Left ventricle myocardium inferior (tissue), 1 donor: Measurements from ENCODE around the gene FAM180B. TPM values are rescaled to one million over a fixed set of nuclear protein-coding genes. Genes with fewer than 3 reads are reported as not detected.

Source experiments
- DNase-seq: peaks from one replicate; pipeline ENCODE4 v3.0.0-alpha.2; 2020
- H3K27ac ChIP-seq: fragments of 200-600 bp; replicated peaks from 2 replicates; pipeline ENCODE4 v1.8.0; 2021
- H3K27me3 ChIP-seq: fragments of 200-600 bp; 2 replicates; pipeline ENCODE4 v1.8.0; 2021; ENCODE audit warnings: low read depth
- H3K36me3 ChIP-seq: fragments of 200-600 bp; 2 replicates; pipeline ENCODE4 v1.8.0; 2021
- H3K4me1 ChIP-seq: fragments of 200-600 bp; 2 replicates; pipeline ENCODE4 v1.8.0; 2021
- H3K4me3 ChIP-seq: fragments of 200-600 bp; 2 replicates; pipeline ENCODE4 v1.8.0; 2021; ENCODE audit warnings: mild to moderate bottlenecking, moderate library complexity
- H3K9me3 ChIP-seq: fragments of 200-600 bp; replicated peaks from 2 replicates; pipeline ENCODE4 v1.8.0; 2021
- intact Hi-C: fragments of 100-400 bp; cut with micrococcal nuclease; formaldehyde crosslinking; loops from one replicate; pipeline ENCODE4 v1.11.0; 2022
- total RNA-seq: library from RNA; stranded (reverse); fragmentation: NEBNext Ultra II Directional; extraction: Animal tissue kit (Norgen Biotek cat#: 25700); gene quantifications from one replicate; pipeline ENCODE4 v1.2.1, GENCODE V29; 2021
- TF ChIP-seq, protein P1 (sequence below): fragments of 200-600 bp; IDR thresholded peaks from 2 replicates; pipeline ENCODE4 v1.8.0; 2021; ENCODE audit warnings: antibody characterized with exemption, mild to moderate bottlenecking, borderline replicate concordance
- donor health status: DM: no; HTN: yes; CAD: no; lungs with severe emphysema.

The FAM180B gene
- total RNA-seq, 1 donor from 2014 or later, result 0.22 TPM

- no peaks in the 10 kb centered on the region for H3K27me3 ChIP-seq
- peak overlapping the region; percentile 62 for H3K27ac ChIP-seq
- H3K36me3 ChIP-seq, result peaks cover 57% of the 10 kb centered on the region
Observed at GRCh38 chr11:47571895-47572294, 14.6 kb upstream of the FAM180B start.

DNA sequence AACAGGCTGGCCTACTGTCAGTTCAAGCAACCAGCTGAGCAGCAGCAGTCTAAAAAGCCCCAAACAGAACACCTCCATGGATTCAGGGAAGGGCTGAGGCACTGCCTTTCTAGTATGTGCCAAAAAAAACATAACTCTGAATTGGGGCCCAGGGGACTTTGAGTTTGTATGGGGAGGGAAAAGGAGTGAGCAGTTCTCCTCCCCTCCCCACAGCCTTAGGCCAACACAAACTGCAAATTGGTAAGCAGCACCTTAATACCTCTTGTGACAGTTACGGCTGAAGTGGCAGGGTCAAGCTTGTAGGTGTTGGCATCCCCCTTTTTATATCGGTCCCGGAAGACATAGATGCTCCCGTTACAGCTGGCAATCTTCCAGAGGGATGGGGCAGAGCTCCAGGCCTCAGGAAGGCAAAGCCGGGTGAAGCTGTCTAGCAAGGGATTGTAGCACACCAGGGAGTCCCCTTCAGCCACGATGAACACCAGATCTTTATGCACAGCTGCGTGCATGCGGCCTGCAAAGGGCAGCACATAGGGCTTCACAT, 13.7 kb upstream of the FAM180B start:
- Histone ChIP-seq H3K4me1 (peaks cover 44% of the 10 kb centered on the region), H3K36me3 (peaks cover 65% of the 10 kb centered on the region), H3K27me3 (no peaks in the 10 kb centered on the region), H3K9me3 (no peaks in the 10 kb centered on the region), H3K27ac (peak overlapping the region; percentile 62), H3K4me3 (no peak overlapping the region)
- intact Hi-C loops, result no loop called here
- TF ChIP-seq, protein P1, sequence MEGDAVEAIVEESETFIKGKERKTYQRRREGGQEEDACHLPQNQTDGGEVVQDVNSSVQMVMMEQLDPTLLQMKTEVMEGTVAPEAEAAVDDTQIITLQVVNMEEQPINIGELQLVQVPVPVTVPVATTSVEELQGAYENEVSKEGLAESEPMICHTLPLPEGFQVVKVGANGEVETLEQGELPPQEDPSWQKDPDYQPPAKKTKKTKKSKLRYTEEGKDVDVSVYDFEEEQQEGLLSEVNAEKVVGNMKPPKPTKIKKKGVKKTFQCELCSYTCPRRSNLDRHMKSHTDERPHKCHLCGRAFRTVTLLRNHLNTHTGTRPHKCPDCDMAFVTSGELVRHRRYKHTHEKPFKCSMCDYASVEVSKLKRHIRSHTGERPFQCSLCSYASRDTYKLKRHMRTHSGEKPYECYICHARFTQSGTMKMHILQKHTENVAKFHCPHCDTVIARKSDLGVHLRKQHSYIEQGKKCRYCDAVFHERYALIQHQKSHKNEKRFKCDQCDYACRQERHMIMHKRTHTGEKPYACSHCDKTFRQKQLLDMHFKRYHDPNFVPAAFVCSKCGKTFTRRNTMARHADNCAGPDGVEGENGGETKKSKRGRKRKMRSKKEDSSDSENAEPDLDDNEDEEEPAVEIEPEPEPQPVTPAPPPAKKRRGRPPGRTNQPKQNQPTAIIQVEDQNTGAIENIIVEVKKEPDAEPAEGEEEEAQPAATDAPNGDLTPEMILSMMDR, result no peak
- no peak for DNase-seq

More at GRCh38 chr11:47571895-47572294, 14.6 kb upstream of the FAM180B start:
- TF ChIP-seq, protein P1, result no peak
- DNase-seq, result no peak
- Histone ChIP-seq H3K9me3 (no peaks in the 10 kb centered on the region), H3K4me3 (no peak overlapping the region), H3K4me1 (peaks cover 36% of the 10 kb centered on the region)
- intact Hi-C loops, result no loop called here

- Histone ChIP-seq H3K4me3 (no peak overlapping the region), H3K9me3 (no peaks in the 10 kb centered on the region), H3K36me3 (peaks cover 65% of the 10 kb centered on the region), H3K27me3 (no peaks in the 10 kb centered on the region), H3K4me1 (peaks cover 50% of the 10 kb centered on the region), H3K27ac (peak overlapping the region; percentile 62)
- DNase-seq, result peak; percentile 51
- TF ChIP-seq, protein P1, result no peak
- intact Hi-C loops, result no loop called here
Observed at GRCh38 chr11:47573321-47573720, 13.2 kb upstream of the FAM180B start.

GRCh38 chr11:47577460-47578041, 8.9 kb upstream of the FAM180B start:
- DNase-seq, result no peak
- H3K4me3 ChIP-seq, result peak overlapping the region; percentile 100
- peaks cover 67% of the 10 kb centered on the region for H3K36me3 ChIP-seq
- H3K27me3 ChIP-seq, result no peaks in the 10 kb centered on the region
- H3K9me3 ChIP-seq, result no peaks in the 10 kb centered on the region
- TF ChIP-seq, protein P1, result no peak
- intact Hi-C loops, result no loop called here
- H3K27ac ChIP-seq, result no peak overlapping the region
- H3K4me1 ChIP-seq, result peaks cover 59% of the 10 kb centered on the region

- TF ChIP-seq, protein P1, result no peak
- Histone ChIP-seq H3K27ac (peak within 1 kb of the TSS; percentile 96), H3K27me3 (no peaks in the 10 kb centered on the region), H3K4me3 (peak within 1 kb of the TSS; percentile 100), H3K9me3 (no peaks in the 10 kb centered on the region), H3K36me3 (peaks cover 67% of the 10 kb centered on the region), H3K4me1 (peaks cover 47% of the 10 kb centered on the region)
- peak; percentile 88 for DNase-seq
- intact Hi-C loops, result no loop called here
Observed at GRCh38 chr11:47578524-47579494, 7.7 kb upstream of the FAM180B start, which contains the start of the genes KBTBD4 and NDUFS3. KBTBD4 (minus strand) TSS chr11:47578970; CDS start chr11:47578951, 19 bp downstream. NDUFS3 (plus strand) TSS chr11:47579074; CDS start chr11:47579092, 18 bp downstream.
